ENCODE results near the gene CYB561.
A peak's percentile ranks its signal among the peaks of the same experiment; 100 is the strongest.

The CYB561 gene

DNA sequence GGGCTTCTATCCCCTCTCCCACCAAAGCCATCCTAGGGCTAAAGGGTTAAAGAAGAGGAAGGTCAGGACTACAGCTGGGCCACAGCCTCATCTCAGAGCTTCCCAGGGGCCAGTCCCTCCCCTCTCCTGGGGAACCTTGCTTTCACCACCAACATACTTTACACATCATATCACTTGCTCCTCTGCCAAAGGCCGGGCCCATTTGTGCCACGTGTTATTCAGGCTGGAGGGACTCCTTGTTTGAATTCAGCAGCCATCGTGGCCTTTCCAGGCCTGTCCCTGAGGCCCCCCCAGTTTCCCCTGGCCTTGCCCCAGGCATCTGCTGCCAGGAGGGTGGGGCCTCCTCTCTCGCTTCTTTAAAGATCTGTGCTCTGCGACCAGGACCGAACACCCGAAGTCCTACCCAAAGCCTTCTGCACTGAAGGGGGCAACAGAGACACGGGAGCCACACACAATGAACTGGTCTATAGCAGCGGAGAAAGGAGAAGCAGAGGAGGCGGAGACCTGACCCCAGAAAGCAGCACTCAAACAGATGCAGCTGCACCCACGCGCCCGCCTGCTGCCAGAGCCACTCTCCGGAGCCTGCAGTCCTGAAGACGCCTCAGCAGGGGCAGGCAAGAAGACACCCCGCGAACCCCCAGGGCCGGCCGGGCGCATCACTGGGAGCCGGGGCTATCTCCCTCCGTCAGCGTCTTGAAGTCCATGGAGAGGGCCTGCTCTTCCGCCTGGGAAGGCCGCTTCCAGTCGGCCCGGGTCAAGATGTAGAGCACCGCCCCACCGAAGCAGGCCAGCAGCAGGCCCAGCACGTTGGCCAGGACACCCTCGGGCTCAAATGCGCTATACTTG is 12.1 kb downstream of the CYB561 start:
- no peak for DNase-seq (ENCODE audit: low read depth)

- no peak for DNase-seq (ENCODE audit: low read depth)
Observed at GRCh38 chr17:63431939-63432804, 13.9 kb downstream of the CYB561 start.

GRCh38 chr17:63431618-63431938 is 14.5 kb downstream of the CYB561 start:
- DNase-seq (ENCODE audit: low read depth), result no peak

GRCh38 chr17:63430223-63430622 is 15.9 kb downstream of the CYB561 start:
- no peak for DNase-seq (ENCODE audit: low read depth)

DNA sequence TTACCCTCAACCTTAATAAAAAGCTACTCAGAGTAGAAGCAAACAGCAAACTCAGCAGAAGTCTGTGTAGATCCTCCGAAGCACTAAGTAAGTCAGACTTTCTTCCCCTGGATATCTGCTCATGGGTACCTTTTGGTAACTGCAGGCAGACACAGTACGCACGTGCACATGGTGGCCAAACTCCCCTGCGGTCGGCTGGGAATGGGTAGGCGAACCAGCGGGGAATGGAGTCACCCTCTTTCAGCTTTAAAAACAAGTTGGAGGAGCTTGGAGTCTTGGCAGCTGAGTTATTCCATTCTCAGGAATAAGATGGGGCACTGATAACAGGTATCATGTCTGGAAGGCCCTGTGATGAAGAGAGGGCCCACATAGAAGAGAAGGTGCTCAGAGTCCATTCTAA is 16.3 kb downstream of the CYB561 start:
- no peak for DNase-seq (ENCODE audit: low read depth)

DNA sequence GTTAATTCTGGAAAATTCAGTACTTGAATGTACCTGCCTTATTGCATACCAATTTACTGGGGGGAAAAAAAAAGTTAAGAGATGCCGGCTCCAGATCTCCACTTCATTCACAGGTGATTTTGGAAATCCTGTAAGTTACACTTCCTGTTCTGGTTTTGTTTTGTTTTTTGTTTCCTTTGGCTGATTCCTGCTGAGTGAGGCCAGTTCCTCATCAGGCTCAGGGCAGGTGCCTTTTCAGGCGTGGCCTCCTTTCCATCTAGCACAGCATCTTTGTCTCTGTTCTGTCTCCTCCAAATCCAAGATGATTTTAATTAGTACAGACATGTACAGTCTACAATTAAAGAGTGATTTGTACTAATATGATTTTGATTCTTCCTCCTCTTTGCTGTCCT is 19.2 kb downstream of the CYB561 start:
- no peak for DNase-seq (ENCODE audit: low read depth)

DNA sequence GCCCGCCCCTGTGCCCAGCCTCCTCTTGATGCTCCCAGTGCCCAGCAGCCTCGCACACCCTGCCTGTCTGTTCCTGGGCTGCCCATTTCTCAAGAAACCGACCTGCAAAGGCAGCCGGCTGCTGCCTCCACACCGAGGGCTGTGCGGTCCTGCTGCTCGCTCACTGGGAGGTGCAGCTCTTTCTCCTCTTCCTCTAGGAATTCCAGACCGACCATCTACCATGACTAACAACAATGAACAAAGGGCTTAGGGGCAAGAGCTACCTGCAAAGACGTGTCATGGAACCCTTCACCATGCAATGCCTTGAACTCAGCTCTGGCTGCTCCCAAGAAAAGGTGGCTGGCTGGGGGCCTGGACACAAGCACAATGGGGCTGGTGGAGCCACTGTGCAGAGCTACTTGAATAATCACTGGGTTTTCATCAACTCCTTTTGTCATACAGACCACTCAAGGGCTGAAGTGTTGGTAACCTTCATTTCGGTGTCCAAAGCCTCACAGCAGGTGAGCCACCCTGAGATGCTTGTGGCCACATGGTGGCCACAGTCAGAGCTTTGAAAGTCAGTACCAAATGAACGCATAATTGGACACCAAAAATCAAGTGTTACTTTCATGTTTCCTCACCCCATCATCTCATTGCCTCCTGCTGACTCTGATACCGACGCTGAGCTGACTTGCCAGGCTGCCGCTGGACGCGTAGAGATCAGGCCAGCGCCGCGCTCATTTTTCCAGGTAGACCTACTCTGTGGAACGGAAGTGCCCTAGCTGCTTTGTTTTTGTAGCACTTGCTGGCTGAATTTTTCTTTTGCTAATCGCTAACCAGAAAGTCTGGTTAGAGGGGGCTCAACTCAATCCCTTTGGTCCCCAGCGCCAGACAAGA is 19.8 kb downstream of the CYB561 start:
- no peak for DNase-seq (ENCODE audit: low read depth)

DNA sequence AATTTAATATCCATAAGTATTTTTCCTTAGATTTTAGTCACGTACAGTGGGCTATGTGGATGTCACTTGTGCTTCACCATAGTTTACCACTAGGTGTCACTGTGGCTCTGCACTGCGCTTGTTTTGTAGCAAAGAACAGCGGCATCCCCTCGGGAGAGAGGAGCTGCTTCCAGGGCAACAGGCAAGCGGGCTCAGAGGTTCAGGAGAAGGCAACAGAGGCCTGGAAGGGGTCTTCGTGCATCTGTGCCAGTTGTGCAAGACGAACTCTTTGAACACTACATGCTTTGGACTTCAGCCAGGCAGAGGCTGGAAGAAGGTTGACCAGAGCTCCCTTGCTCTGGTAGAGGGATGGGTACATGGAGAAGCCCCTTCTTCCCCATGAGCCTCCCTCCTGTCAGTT is 20.6 kb downstream of the CYB561 start:
- DNase-seq (ENCODE audit: low read depth), result peak; percentile 61

DNA sequence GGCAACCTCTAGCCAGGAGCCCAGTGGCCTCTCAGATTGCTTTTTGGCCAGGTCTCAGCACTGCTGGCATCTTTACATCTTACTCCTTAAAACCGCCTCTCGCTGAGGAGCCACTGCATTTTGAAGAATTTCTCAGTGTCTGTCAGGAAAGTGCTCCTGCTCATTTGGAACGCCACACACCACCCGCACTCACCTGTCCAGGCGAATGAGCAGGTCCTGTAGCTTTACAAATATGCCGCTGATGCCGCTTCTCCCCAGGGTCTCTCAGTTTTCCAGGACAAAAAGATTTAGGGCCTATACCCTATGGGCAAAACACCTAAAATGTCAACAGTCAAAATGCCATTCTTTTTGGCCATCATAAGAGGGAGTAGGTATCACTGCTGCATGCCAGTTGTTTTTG is 22.1 kb downstream of the CYB561 start:
- no peak for DNase-seq (ENCODE audit: low read depth)

GRCh38 chr17:63423251-63423950 is 22.7 kb downstream of the CYB561 start:
- DNase-seq (ENCODE audit: low read depth), result no peak

GRCh38 chr17:63421681-63422645 is 24.1 kb downstream of the CYB561 start:
- no peak for DNase-seq (ENCODE audit: low read depth)

GRCh38 chr17:63420868-63421680 is 25.0 kb downstream of the CYB561 start:
- no peak for DNase-seq (ENCODE audit: low read depth)

- DNase-seq (ENCODE audit: low read depth), result no peak
Observed at GRCh38 chr17:63419949-63420867, 25.9 kb downstream of the CYB561 start.

- no peak for DNase-seq (ENCODE audit: low read depth)
Observed at GRCh38 chr17:63419398-63419797, 26.7 kb downstream of the CYB561 start.

DNA sequence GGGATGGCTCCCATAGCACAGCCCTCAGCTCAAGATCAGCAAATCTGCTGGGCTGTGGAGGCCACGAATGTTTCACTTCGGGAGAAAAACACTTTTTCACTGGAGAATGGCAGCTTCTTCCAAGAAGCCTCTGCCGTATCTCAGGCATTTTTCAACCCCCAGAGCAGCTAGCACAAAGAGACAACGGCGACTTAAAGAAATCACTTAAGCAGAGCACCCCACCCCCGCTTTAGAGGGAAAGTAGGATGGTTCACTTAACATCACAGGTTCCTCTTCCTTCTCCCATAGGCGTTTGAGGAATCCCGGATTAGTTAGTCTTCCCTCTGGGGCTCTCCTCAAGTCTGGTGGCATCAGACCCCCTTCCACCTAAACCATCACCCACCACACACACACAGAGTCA is 27.6 kb downstream of the CYB561 start:
- DNase-seq (ENCODE audit: low read depth), result no peak

GRCh38 chr17:63414222-63414621 is 31.9 kb downstream of the CYB561 start:
- no peak for DNase-seq (ENCODE audit: low read depth)

GRCh38 chr17:63413128-63413527 is 33.0 kb downstream of the CYB561 start:
- DNase-seq (ENCODE audit: low read depth), result no peak

DNA sequence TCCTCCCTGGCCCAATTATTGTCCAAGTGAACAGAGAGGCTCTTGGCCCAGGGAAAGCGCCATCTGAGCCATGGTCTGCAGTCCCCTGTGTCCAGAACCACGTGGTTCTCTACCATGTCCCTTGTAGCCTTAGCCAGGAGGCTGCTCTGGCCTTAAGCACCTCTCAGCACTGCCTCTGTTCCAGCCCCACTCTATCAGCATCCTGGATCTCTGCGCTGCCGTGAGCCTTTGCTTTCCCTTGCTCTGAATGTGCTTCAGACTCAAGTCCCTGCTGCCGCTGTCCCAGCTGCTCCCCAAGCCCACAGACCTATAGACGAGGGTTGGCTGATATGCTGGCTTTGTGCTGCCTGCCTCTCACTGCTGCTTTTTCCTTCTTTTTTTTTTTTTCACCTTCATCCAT is 33.9 kb downstream of the CYB561 start:
- no peak for DNase-seq (ENCODE audit: low read depth)

Measured in stimulated activated CD8-positive, alpha-beta memory T cell treated with anti-CD3 and anti-CD28 coated beads, Interleukin-12 subunit alpha, Interleukin-12 subunit beta, amount 100 ng/mL, for 1 hour (primary cell).